Right lobe of liver (tissue), 6 donors: ENCODE results near the gene LPCAT2. TPM values are rescaled to one million over a fixed set of nuclear protein-coding genes. Genes with fewer than 3 reads are reported as not detected.

Source experiments
- ATAC-seq, 4 donors: fragments of 200-7000 bp; cut with Tn5 transposase; one replicate each; pipeline ENCODE4 v1.9.1; 2020; ENCODE audit warnings: mild to moderate bottlenecking in 4 of 4, moderate library complexity in 4 of 4
- DNase-seq, 3 donors: peaks; one replicate each; pipeline ENCODE4 v3.0.0-alpha.2; 2020
- H3K27ac ChIP-seq, 3 donors: fragments of 200-600 bp; one replicate each; pipeline ENCODE4 v1.8.0; 2022
- H3K27me3 ChIP-seq, 2 donors: fragments of 200-600 bp; one replicate each; pipeline ENCODE4 v1.8.0; 2022
- H3K36me3 ChIP-seq, 4 donors: fragments of 200-600 bp; sonication (generic) in 1 of 4; one replicate each; pipeline versions ENCODE4 v1.5.1 to v1.8.0; 2017 to 2022; ENCODE audit warnings: control low read depth in 1 of 4
- H3K4me1 ChIP-seq, 4 donors: fragments of 200-600 bp; sonication (generic) in 1 of 4; one replicate each; pipeline versions ENCODE4 v1.5.1 to v1.8.0; 2017 to 2022; ENCODE audit warnings: control low read depth in 1 of 4
- H3K4me3 ChIP-seq, 3 donors: fragments of 200-600 bp; one replicate each; pipeline ENCODE4 v1.8.0; 2022
- H3K9me3 ChIP-seq, 4 donors: fragments of 200-600 bp; sonication (generic) in 1 of 4; one replicate each; pipeline versions ENCODE4 v1.5.1 to v1.8.0; 2017 to 2022; ENCODE audit warnings: control low read depth in 1 of 4
- CTCF ChIP-seq, 4 donors: fragments of 200-600 bp in 3 of 4; fragments of 450-650 bp in 1 of 4; IDR thresholded peaks; one replicate each; pipeline versions ENCODE4 v1.5.1 to v1.8.0; 2016 to 2022; ENCODE audit warnings: antibody characterized with exemption in 4 of 4, mild to moderate bottlenecking in 2 of 4
- POLR2A ChIP-seq: fragments of 450-650 bp; IDR thresholded peaks from one replicate; pipeline ENCODE4 v1.6.1; 2017; ENCODE audit warnings: antibody characterized with exemption, mild to moderate bottlenecking
- WGBS: methylation state at CpG from one replicate; pipeline ENCODE4 v1.1.6; 2018; ENCODE audit warnings: low coverage, low lambda C conversion rate; ENCODE audit not compliant: insufficient coverage; ENCODE audit errors: missing lambda C conversion rate; 5-methylcytosine and 5-hydroxymethylcytosine counted together
- intact Hi-C, 2 donors: fragments of 100-400 bp; cut with DNase I; formaldehyde crosslinking; loops; one replicate each; pipeline versions ENCODE4 v1.11.2 to v1.14.1; 2022
- total RNA-seq, 6 experiments: library from RNA; depleted of rRNA in 2 of 6; stranded (reverse); fragments of >200 nt in 2 of 6; fragmentation: NEBNext Ultra II Directional in 3 of 6; extraction: Animal tissue kit (Norgen Biotek cat#: 25700) in 3 of 6; gene quantifications; one replicate each; pipeline versions ENCODE4 v1.1.0 to v1.2.4, GENCODE V29; 2016 to 2023
- donor health status: DM: no; HTN: yes; CAD: no.
- donor health status: DM: no; HTN: no; CAD: no.
- donor health status: DM: no; HTN: no; CAD: no.
- donor health status: DM: no; HTN: yes; CAD: no.
- donor health status: DM: no; HTN: yes; CAD: no.

Gene LPCAT2
- total RNA-seq, 6 experiments from 2014 or later: 1.8 to 5.1 (median 2.7) TPM

- Histone ChIP-seq H3K9me3 (no peaks in the 10 kb centered on the region), H3K36me3 (no peaks in the 10 kb centered on the region), H3K4me3 (no peak overlapping the region), H3K27ac (no peak overlapping the region), H3K27me3 (no peaks in the 10 kb centered on the region), H3K4me1 (no peaks in the 10 kb centered on the region)
- WGBS: 66% methylated on average over 2 of the region's 2 CpGs
- no peak for ATAC-seq
- DNase-seq: no peak
- intact Hi-C loops: no loop called here
- no peak for TF ChIP-seq POLR2A
- no peak for TF ChIP-seq CTCF (IDR thresholded peaks at IDR 0.05)
Observed at GRCh38 chr16:55561319-55561848, 52.5 kb downstream of the LPCAT2 start.

- ATAC-seq (no peak), DNase-seq (no peak)
- no peak for TF ChIP-seq POLR2A
- no peak for TF ChIP-seq CTCF (IDR thresholded peaks at IDR 0.05)
- H3K9me3 ChIP-seq: no peaks in the 10 kb centered on the region
- no peaks in the 10 kb centered on the region for H3K4me1 ChIP-seq
- no peaks in the 10 kb centered on the region for H3K36me3 ChIP-seq
- 64% methylated on average over 1 of the region's 1 CpG for WGBS
- no peak overlapping the region for H3K27ac ChIP-seq
- no peak overlapping the region for H3K4me3 ChIP-seq
- intact Hi-C loops: no loop called here
- H3K27me3 ChIP-seq: no peaks in the 10 kb centered on the region
Observed at GRCh38 chr16:55562936-55563335, 54.1 kb downstream of the LPCAT2 start.

- H3K4me3 ChIP-seq: no peak overlapping the region
- no peaks in the 10 kb centered on the region for H3K4me1 ChIP-seq
- 79% methylated on average over 2 of the region's 2 CpGs for WGBS
- H3K27ac ChIP-seq: no peak overlapping the region
- H3K27me3 ChIP-seq: no peaks in the 10 kb centered on the region
- no peaks in the 10 kb centered on the region for H3K9me3 ChIP-seq
- intact Hi-C loops: no loop called here
- TF ChIP-seq POLR2A: no peak
- no peak for TF ChIP-seq CTCF (IDR thresholded peaks at IDR 0.05)
- ATAC-seq (no peak), DNase-seq (no peak)
- no peaks in the 10 kb centered on the region for H3K36me3 ChIP-seq
Observed at GRCh38 chr16:55563797-55564196, 54.9 kb downstream of the LPCAT2 start.

GRCh38 chr16:55565086-55565485 is 56.2 kb downstream of the LPCAT2 start:
- intact Hi-C loops: no loop called here
- Histone ChIP-seq H3K36me3 (no peaks in the 10 kb centered on the region), H3K27me3 (no peaks in the 10 kb centered on the region), H3K4me1 (no peaks in the 10 kb centered on the region), H3K9me3 (no peaks in the 10 kb centered on the region), H3K4me3 (no peak overlapping the region), H3K27ac (no peak overlapping the region)
- DNase-seq: no peak
- TF ChIP-seq POLR2A (no peak), CTCF (IDR thresholded peaks at IDR 0.05) (no peak)
- no peak for ATAC-seq
- WGBS: 47% methylated on average over 1 of the region's 1 CpG
